Stimulated activated CD8-positive, alpha-beta memory T cell treated with anti-CD3 and anti-CD28 coated beads, Interleukin-7, amount 100 ng/mL, for 4 hours (primary cell): ENCODE results near the gene TBC1D32.
"Not testable (repeated sequence)": the region's sequence is repeated elsewhere in the genome, so short reads cannot be mapped to it uniquely, and the experiment has no call there.

Source experiments
- DNase-seq, 2 donors: peaks; one replicate each; pipeline ENCODE4 v3.0.0-alpha.2; 2020; ENCODE audit warnings: low read depth in 2 of 2

Gene TBC1D32

DNA sequence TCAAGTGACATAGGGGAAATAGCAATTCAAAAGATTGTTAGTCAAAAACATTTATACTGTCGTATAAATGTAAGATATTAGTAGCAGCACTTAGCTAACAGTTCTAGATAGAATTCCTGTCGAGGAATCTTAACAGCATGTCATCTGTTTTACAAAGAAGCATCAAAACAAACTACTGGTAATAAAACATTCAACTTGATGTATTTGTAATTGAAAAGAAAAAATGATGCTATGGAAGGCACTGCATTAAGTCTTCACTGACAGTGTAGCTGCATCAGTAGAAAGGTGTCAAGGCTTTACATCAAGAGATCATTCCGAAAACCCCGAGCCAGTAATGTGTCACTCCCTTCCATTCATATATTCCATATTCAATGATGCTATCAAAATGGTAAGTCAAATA, 223.5 kb downstream of the TBC1D32 start:
- DNase-seq, result no peak

DNA sequence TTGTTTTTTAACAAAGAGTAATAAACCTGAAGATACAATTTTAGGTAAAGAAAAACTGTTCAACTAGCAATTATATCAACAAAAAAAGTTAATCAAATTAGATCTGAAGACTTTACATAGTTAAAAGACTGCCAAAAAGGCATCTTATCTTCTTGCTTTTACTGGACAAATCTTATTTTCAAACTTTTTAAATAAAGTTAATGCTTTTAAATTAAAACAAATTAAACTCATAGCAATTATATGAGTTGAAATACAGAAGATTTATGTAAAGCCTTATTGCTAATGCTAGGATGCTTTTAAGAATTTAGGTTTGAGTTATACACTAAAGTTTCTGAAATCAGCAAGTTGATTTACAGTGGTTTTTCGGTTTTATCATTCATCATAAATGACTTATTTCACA, 227.3 kb downstream of the TBC1D32 start:
- no peak for DNase-seq

DNA sequence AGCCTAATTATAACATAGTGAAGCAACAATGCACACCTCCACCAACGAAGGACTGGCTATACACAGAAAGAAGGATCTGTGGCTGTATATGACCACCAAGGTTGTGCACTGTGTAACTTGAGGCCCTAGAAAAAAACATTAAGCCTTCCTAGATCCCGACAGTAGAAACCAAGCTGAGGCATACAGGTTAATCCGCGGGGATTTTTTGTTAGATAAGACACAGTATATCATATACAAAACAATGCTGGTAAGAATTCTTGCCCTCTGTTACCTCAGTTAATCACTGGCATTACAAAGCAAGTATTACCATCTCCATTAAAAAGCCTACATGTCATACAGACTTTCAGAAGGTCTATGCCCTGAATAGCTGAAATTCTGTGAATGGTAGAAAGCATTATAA, 228.8 kb downstream of the TBC1D32 start:
- no peak for DNase-seq

DNA sequence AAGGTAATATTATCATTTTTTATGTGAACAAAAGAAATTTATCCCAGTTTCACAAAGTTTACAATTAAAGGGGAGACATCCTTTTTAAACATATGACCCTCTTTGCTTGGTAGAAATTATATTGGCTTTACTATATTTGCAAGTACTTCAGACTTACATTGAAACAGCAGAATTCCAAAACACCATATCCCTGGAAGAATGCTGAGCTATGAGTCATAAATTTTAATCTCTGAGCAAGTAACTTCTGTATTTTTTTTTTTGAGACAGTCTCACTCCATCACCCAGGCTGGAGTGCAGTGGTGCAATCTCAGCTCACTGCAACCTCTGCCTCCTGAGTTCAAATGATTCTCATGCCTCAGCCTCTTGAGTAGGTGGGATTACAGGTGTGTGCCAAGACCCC, 240.4 kb downstream of the TBC1D32 start:
- no peak for DNase-seq

DNA sequence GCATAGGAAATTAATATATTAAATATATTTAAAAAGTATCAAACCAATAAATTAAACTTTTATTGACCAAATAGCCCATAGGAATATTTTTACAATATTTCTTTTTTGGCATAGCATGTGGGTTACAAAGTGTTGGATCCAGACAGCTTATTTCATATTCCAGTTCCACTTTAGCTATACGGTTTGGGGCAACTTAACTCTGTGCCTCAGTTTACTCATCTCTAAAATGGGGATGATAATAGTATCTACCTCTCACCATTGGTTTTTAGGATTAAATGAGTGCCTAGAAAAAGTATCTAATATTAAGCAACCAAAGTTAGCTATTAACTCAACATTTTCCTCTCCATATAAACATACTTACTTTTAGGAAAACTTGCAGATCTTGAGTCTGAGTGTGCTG, 243.8 kb downstream of the TBC1D32 start:
- DNase-seq, result no peak

DNA sequence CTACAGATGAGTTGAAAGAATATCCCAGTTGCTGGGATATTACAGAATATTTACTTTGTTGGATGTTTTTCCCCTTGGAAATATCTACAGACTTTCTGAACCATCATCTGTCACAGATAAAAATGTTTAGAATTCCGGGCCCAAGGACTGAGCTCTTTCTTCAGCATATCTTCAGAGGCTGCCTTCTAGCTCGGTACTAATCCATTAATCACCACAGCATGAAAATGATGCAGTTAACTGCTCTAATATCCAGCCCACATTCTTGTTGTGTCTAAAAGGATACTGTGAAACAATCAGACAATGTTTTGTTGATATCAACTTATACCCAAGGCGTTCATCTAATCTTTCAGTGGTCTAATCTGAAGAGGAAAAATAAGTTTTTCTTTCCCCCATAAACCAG, 247.4 kb downstream of the TBC1D32 start:
- DNase-seq, result no peak

DNA sequence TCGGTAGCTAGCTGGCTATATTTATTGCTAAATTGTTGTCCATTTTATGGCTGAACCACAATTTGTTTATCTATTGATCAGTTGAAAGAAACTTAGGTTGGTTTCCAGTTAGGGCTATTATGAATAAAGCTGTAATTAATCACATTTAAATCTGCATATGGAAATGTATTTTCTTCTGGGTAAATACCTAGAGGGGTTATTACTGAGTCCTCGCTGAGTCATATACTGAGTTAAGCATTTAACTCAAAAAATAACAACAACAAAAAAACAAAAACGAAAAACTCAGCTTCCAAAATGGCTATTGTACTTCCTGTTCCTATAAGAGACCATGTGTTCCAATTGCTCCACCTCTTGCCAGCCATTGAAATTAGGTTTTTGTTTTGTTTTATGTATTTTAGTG, 258.2 kb downstream of the TBC1D32 start:
- DNase-seq, result no peak

DNA sequence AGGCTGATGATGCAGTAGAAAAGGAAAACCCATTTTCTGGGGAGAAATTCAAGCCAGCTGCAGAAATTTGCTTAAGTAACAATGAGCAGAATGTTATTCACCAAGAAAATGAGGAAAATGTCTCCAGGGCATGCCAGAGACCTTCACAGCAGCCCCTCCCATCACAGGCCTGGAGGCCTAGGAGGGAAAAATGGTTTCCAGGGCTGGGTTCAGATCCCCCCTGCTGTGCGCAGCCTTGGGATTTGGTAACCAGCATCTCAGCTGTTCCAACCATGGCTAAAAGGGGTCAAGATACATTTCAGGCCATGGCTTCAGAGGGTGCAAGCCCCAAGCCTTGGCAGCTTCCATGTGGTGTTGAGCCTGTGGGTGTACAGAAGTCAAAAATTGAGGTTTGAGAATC, 265.5 kb downstream of the TBC1D32 start:
- DNase-seq, result not testable (repeated sequence)

DNA sequence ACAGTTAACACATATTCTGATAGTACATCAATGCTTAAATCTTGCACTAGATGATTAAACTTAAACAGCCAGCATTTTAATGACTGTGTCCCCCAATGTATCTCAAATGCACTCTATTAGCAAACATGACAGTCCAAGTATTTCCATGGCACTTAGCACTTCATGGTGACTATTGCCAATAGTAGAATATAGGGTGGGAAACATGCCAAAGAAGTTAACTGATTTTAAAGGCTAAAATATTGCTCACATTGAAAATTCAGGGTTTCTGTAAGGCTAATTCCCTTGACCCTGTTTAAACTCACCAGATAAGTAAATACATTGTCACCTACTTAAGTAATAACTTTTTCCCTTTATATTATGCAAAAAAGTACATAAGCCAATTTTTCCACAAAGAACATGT, 266.9 kb downstream of the TBC1D32 start:
- DNase-seq, result no peak

DNA sequence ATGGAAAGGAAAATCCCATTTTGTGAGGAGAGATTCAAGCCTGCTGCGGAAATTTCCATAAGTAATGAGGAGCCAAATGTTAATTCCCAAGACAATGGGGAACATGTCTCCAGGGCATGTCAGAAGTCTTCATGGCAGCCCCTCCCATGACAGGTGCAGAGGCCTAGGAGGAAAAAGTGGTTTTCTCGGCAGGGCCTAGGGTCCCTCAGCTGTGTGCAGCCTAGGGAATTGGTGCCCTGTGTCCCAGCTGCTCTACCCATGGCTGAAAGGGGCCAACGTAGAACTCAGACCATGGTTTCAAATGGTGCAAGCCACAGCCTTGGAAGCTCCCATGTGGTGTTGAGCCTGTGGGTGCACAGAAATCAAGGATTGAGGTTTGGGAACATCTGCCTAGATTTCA, 269.9 kb downstream of the TBC1D32 start:
- DNase-seq, result no peak

DNA sequence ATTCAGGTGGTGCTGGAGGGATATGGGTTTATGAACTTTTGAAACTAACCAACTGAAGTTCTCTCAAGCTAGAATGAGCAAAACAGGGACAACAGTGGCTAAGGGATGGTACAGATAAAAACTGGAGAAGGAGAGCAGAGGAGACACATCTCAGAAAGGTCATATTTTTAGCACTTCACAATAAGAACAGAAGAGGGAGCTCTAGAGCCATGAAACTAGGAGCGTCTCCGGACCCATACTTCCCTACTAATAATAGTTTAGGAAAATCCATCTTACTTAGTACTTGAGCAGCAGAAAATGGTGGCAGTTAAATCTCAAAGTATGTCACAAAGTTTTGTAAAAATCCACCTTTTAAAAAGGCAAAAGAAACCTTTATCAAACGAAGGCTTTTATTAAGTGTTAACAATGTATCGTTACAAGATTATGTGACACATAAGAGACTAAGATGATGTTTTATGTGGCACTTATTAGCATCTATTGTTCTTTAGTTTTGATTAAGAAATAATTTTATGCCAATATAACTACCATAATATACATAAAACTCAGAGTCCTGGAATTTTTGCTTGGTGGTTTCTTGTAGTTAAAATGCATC, 278.6 kb downstream of the TBC1D32 start:
- DNase-seq, result no peak

DNA sequence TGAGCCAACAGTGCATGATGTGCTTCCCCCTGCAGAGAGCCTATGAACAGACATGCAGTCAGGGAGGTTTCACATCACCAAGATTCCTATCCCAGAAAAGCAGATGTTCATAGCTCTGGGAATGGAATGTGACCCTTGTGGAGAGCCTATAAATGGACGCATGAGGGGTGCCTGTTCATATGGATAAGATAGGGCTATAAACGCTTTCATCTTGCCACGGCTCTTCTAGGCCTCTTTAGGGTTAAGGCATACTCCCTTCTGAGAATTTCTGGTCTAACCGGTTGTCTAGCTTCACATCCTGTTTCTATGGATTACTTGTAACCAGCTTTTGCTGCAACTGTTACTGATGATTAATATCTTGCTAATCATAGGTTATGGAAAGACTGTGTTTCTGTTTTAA, 285.7 kb downstream of the TBC1D32 start:
- not testable (repeated sequence) for DNase-seq

DNA sequence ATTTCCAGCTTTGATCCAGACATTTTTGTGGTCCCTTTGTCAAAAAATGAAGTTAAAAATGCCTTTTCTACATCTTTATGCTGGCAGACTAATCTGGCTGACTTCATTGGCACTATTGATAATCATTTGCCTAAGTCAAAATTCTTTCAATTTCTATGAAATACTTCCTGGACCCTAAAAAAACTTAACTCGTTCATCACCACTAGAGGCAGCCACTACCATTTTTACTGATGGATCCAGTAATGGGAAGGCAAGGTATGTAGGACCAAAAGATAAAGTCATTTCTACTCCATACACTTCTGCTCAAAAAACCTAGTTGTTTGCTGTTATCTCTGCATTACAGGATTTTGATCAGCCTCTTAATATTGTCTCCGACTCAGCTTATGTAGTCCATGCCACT, 289.4 kb downstream of the TBC1D32 start:
- DNase-seq, result not testable (repeated sequence)

DNA sequence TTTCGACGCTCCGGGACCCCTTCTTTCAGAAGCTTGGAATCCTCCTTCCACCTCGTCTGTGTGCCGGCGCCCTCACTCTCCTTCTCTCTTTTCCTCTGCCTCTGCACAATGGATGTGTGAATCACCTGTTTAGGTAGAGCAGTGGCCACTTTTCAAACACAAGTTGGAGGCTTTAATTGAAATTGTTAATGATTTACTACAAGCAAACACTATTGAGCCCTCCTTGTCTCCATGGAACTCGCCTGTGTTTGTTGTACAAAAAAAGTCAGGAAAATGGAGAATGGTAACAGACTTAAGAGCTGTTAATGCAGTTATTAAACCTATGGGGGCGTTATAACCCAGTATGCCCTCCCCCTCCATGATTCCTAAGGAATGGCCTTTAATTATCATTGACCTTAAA, 290.6 kb downstream of the TBC1D32 start:
- not testable (repeated sequence) for DNase-seq

DNA sequence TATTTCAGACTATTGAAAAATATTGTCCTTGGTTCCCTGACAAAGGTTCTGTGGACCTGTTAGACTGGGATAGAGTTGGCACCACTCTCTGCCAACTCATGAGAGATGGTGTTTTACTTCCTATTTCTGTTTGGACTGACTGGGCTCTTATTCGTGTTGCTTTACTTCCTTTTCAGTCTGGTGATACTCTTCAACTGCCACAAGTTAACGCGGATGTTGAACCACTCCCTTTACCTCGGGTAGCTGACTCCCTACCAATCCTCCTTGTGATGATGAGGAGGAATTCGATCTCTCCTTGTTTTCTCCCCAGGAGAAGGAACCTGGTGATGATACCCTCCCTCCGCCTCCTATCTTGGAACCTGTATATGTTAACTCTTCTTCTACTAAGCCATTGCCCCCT, 291.1 kb downstream of the TBC1D32 start:
- DNase-seq, result not testable (repeated sequence)

DNA sequence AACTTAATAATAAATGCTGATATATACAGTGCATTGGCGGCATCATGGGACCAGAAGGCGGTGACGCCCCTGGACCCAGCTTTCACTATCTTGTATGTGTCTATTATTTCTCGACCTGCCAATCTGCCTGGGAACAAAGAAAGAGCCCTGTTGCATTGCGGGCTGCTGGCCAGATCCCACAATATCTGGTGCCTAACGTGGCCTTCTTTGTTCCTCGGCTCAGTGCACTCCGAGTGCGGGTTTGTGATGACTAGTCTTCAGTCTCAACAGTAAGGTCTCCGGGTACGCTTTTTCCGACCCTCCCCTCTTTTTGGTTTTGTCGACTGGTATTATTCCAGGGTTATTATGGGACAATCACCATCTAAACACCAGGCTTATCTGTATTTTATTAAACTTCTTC, 291.5 kb downstream of the TBC1D32 start:
- DNase-seq, result no peak

DNA sequence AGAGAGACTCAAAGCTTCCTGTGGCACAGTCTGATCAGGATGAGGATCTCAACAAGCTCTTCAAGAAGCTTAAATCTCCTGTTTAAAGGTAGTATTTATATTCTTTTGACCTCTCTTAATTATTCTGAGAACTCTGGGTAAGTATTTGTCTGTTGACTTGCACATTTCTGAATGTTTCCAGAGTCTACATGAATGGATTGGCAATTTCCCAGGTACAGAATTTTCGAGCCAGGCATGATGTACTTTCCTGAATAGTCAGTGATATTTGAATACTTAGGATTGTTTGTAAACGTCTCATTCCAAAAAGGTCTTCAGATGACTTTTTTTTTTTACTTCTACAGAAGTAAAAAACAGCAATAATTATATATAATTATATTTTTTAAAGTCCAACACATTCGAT, 293.4 kb downstream of the TBC1D32 start:
- no peak for DNase-seq

DNA sequence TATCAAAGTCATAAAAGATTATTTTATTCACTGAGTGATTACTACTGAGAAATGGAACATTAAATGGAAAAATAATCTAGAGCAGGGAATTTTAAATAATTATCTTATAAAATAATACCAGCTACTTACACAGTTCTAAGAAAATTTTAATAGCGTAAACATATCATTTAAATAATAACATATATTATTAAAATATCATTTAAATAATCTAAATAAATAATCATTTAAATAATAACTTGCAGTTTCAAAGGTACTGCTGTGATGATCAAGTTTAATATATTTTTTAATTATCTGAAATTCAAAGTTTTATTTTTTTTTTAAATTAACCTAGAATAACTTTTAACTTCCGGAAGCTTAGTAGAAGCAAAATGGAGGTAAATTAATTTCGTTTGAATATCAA, 301.2 kb downstream of the TBC1D32 start:
- DNase-seq, result no peak

DNA sequence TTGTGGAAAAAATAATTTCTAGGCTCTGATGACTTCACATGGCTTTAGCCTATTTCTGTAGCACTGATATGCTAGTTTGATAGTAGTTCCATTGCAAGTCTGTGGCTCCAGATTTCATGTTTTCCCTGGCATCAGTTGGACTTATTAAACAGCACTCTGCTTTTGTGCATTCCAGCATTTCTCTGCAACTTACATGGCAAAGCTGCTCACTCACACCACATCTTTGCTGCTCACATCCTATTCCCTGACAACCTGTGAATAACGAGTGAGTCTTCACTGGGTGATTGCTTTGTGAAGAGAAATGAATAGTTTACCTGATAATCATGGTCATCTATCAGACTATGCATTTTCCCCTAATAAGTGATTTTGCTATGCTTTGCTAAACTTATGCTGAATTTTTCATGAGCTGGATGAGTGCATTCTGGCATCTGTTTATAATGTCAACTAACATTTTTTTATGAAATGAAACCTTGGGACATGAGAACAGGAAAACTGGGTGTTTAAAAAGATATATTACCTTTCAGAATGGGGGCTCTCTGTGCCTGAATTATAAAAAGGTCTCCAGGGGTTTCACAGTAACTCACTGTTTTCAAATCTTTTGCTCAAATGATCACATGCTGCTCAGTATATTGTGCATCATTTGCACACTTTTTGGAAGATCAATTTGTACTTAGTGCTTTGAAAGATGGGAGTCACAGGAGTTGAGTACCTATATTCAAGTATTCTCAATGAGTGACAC, 301.8 kb downstream of the TBC1D32 start:
- DNase-seq, result no peak
